Measurements from ENCODE around the gene NFIC.
"Not testable (repeated sequence)": the region's sequence is repeated elsewhere in the genome, so short reads cannot be mapped to it uniquely, and the experiment has no call there.

- TF ChIP-seq, protein P1, sequence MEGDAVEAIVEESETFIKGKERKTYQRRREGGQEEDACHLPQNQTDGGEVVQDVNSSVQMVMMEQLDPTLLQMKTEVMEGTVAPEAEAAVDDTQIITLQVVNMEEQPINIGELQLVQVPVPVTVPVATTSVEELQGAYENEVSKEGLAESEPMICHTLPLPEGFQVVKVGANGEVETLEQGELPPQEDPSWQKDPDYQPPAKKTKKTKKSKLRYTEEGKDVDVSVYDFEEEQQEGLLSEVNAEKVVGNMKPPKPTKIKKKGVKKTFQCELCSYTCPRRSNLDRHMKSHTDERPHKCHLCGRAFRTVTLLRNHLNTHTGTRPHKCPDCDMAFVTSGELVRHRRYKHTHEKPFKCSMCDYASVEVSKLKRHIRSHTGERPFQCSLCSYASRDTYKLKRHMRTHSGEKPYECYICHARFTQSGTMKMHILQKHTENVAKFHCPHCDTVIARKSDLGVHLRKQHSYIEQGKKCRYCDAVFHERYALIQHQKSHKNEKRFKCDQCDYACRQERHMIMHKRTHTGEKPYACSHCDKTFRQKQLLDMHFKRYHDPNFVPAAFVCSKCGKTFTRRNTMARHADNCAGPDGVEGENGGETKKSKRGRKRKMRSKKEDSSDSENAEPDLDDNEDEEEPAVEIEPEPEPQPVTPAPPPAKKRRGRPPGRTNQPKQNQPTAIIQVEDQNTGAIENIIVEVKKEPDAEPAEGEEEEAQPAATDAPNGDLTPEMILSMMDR (IDR thresholded peaks at IDR 0.05; ENCODE audit: insufficient read depth, low read depth, low read length), result not testable (repeated sequence)
- TF ChIP-seq EZH2 (IDR thresholded peaks at IDR 0.05; ENCODE audit: insufficient read depth, low read length), result not testable (repeated sequence)
These were observed 141.8 kb downstream of the NFIC start for GRCh38 chr19:3508121-3508661.

Measured in astrocyte (in vitro differentiated cells and primary cell).